DMS79 treated with DMSO at 0.1 percent for 48 hours (cell line): ENCODE data around the gene PANK2.
"Not testable (repeated sequence)": the region's sequence is repeated elsewhere in the genome, so short reads cannot be mapped to it uniquely, and the experiment has no call there.

Source experiments
- DNase-seq: peaks from one replicate; lab custom pipeline; 2025; lab: John Stamatoyannopoulos, UW

Gene PANK2

GRCh38 chr20:3888622-3889488, at the start of gene PANK2:
Gene PANK2 (plus strand): TSS chr20:3889387.
- peak; percentile 93 for DNase-seq

DNA sequence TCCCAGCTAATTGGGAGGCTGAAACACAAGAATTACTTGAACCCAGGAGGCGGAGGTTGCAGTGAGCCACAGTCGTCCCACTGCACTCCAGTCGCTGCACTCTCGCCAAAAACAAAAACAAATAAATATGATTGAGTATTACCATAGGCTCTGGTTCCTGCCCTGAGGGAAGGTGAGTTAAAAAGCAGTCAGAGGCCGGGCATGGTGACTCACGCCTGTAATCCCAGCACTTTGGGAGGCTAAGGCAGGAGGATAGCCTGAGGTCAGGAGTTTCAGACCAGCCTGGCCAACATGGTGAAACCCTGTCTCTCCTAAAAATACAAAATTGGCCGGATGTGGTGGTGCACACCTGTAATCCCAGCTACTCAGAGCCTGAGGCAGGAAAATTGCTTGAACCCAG, 49.0 kb upstream of the PANK2 start:
- DNase-seq, result not testable (repeated sequence)

DNA sequence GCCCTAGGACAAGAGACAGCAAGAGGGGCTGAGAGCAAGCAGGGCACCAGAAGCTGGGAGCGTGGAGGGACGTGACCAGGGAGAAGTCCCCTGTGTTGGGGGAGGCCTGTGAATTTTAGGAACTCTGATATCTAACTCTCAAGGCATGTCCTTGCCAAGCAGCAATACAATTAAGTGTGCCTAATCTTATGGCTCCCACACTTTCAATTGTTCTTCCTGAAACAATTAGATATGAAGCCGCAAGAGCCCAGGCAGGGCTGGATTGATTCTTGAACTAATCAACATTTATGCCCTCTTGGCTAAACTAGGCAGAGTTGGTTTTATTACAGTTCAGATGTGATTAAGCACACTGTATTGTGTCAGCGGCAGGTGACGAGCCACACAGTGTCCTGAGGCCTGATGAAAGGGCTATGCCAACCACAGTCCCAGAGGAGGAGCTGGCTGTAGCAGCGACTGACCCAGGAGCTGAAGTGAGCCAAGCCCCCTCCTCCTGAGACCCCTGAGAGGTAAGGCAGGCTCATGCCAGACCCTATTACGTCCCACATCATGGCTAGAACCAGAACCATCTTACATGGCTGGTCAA, 46.7 kb upstream of the PANK2 start:
- DNase-seq, result no peak

- DNase-seq, result no peak
These were observed 45.7 kb upstream of the PANK2 start for GRCh38 chr20:3843490-3843889.

DNA sequence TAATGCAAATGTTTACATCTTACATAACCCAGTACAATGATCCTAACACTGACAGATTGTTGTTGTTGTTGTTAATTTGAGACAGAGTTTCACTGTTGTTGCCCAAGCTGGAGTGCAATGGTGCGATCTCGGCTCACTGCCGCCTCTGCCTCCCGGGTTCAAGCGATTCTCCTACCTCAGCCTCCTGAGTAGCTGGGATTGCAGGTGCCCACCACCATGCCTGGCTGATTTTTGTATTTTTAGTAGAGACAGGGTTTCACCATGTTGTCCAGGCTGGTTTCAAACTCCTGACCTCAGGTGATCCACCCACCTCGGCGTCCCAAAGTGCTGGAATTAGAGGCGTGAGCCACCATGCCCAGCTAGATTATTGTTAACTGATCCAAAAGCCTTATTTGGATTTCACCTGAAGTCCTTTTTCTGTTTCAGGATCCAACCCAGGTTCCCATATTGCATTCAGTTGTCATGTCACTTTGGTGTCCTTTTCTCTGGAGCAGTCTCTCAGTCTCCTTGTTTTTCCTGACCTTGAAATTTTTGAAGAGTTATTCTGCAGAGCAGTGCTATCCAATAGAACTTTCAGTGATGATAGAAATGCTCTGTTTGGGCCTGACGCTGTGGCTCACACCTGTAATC, 45.1 kb upstream of the PANK2 start:
- not testable (repeated sequence) for DNase-seq

DNA sequence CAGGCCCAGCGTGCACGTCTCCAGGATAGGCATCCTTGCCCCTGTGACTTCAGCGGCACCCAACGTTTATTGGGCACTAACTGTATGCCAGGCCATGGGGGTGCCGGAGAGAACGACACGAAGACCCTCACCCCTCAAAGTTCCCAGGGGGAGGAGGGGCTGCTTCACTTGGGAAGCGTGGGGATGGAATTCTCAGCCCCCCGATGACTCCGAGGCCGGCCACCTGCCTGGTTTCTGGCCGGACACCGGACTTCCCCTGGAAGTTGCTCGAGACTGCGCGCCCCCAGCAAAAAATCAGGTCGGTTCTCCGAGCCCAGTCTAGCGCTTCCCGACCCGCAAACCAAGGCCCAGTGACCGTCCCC, 42.8 kb upstream of the PANK2 start:
- no peak for DNase-seq

GRCh38 chr20:3846740-3847428, 42.3 kb upstream of the PANK2 start, which contains the start of gene MAVS:
Gene MAVS (plus strand): TSS chr20:3846834. CDS start chr20:3854625, 7,791 bp downstream.
- peak; percentile 67 for DNase-seq

- no peak for DNase-seq
These were observed 41.7 kb upstream of the PANK2 start for GRCh38 chr20:3847429-3847940.

GRCh38 chr20:3848565-3848964, 40.6 kb upstream of the PANK2 start:
- no peak for DNase-seq

- DNase-seq, result no peak
These were observed 34.7 kb upstream of the PANK2 start for GRCh38 chr20:3854462-3854871.

- peak; percentile 83 for DNase-seq
These were observed 31.8 kb upstream of the PANK2 start for GRCh38 chr20:3857405-3857804.

DNA sequence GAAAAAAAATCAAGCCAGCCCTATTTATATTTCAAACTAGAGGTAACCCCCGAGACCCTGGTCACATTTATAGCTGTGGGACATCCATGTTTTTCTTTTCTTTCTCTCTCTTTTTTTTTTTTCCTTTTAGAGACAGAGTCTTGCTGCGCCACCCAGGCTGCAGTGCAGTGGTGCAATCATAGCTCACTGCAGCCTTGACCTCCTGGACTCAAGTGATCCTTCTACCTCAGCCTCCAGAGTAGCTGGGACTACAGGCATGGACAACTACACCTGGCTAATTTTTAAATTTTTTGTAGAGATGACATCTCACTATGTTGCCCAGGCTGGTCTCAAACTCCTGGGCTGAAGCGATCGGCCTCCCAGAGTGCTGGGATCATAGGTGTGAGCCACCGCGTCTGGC, 30.5 kb upstream of the PANK2 start:
- no peak for DNase-seq

- DNase-seq, result no peak
These were observed 28.0 kb upstream of the PANK2 start for GRCh38 chr20:3861191-3861590.

DNA sequence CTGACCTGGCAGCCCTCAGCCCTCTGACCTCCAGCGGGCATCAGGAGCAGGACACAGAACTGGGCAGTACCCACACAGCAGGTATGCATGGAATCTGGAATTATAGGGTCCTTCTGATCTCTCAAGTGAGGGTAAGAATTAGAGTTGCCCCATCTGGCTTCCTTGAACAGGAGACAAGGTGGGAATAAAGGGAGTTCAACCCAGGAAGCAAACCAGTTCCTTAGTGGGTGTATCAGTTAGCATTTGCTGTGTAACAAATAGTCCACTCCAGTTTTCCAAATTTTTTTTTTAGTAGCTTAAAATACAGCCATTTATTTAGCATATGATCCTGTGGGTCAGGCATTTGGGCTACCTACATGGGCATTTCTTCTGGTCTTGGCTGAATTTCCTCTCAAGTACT, 26.9 kb upstream of the PANK2 start:
- no peak for DNase-seq

DNA sequence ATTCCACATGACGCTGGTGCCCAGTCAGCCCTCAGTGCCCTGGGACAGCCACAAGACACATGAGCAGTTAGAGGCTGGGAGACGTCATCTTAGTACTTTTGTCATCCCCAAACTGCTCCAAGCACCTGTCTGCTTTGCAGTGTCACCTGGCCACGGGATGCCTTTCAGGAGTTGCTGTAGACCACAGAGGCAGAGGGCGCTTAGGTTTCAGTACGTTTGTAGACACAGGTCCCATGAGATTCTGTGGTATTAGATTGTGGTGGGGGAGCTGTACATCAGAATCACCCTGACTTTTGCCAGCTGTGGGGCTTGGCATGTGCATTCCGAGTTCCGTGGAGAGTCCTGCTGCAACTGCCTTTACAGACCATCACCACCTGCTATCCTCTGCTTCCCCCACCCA, 25.9 kb upstream of the PANK2 start:
- no peak for DNase-seq

- DNase-seq, result no peak
These were observed 24.7 kb upstream of the PANK2 start for GRCh38 chr20:3864518-3864917.

DNA sequence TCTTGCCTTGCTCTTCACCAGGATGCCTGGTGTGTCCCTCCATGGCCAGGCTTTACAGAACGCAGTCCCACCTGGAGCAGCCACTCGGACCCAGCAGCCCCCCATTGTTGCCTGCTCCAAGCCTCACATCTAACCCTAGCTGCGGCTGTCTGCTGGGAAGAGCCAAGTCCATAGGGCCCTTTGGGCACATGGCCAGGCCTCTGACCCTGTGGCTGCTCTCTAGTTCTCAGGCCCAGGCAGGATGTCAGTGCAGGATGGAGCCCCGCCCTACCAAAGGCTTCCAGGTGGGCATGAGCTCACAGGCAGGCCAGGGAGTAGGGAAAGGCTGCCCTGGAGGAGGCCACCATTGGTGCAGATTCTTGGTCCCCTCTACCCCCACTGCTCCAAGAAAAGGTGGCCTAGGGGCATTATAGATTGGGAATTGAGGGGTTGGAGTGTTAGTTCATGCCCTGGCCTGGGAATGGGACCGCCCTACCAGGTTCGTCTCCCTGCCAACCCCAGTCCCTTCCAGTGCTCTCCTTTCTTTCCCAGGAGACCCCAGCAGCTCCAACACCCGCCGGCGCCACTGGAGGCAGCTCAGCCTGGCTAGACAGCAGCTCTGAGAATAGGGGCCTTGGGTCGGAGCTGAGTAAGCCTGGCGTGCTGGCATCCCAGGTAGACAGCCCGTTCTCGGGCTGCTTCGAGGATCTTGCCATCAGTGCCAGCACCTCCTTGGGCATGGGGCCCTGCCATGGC, 23.9 kb upstream of the PANK2 start:
- DNase-seq, result no peak

GRCh38 chr20:3865887-3866407, 23.2 kb upstream of the PANK2 start:
- DNase-seq, result no peak

DNA sequence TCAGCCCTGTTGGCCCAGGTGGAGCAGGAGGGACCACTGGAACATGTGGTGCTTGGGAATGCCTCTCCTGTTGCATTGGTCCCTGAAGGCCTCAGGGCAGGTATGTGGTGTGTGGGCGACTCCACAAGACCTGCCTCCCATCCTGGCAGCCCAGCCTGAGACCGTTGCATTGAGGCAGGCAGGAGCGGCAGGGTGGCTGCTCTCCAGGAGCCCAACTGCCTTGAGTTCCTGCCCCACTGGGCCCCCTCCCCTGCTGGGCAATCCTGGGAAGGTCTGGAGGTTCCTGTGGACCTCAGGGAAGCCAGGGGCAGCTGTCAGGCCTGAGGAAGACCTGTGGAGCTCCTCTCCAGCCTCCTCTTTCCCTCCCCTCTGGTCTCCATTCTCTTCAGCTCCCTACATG, 22.7 kb upstream of the PANK2 start:
- DNase-seq, result no peak

DNA sequence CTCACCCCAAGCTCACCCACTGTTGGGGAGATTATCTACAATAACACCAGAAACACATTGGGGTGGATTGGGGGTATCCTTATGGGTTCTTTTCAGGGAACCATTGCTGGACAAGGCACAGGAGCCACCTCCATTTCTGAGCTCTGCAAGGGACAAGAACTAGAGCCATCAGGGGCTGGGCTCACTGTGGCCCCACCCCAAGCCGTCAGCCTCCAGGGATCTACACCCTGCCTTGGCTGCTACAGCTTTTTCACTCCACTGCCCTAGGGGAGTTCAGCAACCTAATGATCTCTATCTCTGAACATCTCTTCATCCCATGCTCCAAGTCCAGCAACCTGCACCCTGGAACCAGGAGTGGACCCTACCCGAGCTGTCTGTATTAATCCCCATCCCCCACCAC, 21.4 kb upstream of the PANK2 start:
- DNase-seq, result no peak
